Measurements from ENCODE around the gene MXD3. TPM values are rescaled to one million over a fixed set of nuclear protein-coding genes. Genes with fewer than 3 reads are reported as not detected.
"Not testable (repeated sequence)": the region's sequence is repeated elsewhere in the genome, so short reads cannot be mapped to it uniquely, and the experiment has no call there.

Gene MXD3, protein sequence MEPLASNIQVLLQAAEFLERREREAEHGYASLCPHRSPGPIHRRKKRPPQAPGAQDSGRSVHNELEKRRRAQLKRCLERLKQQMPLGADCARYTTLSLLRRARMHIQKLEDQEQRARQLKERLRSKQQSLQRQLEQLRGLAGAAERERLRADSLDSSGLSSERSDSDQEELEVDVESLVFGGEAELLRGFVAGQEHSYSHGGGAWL
- total RNA-seq (1 to 10 TPM; 2.3 to 4.2 (median 2.8) TPM), polyA plus RNA-seq (1 to 10 TPM in 2 of 3 donors, under 1 TPM in 1; 0.80 to 2.1 (median 1.3) TPM)
- long read RNA-seq, donor 1, partial matches to known transcripts, result 1 of 5 reads
- long read RNA-seq, donor 1, other reads (novel, unspliced or antisense), result 2 of 5 reads
- long read RNA-seq, donor 2, partial matches to known transcripts, result 1 of 5 reads
- long read RNA-seq, donor 2, other reads (novel, unspliced or antisense), result 3 of 5 reads

DNA sequence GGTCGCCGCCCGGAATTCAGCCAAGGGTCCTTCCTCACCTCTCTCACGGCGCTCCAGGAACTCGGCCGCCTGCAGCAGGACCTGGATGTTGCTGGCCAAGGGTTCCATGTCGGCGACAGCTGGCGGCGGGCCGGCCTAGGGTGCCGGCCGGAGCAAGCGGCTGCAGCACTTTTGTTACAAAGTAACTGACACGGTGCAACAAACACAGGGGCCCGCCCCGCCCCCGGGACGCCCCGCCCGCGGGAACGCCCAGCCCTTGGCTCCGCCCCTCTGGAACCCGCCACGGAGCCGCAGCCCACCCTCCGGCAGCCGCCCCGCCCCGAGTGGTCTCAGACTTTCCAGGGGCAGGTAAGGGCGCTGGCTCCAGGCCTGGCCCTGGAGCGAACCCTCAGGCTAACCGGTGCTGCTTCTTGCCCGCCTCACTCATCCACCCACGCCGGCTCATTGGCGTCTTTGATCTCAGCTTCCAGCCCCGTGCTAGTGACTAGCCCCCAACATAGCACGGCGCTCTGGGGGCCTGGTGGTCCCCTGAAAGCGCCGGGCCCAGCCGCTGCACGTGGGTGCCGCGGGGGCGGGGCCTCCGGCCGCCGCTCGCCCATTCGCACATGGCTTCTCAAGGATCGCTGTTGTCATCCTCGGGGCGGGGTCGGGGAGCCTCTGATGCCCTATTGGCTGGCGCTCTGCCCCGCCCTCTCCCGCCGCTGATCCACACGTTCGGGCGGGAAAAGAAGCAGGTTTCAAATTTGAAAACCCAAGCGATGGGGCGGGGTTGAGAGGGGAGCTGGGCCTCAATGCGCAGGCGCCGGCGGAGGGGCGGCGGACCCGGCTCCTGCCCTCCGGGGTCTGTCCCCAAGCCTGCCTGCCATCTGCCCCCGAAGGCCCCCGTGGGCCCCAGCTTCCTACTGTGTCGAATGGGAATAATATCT is at the start of gene MXD3:
Gene MXD3 (minus strand): TSS at position 176 of the 926 bp plus-strand sequence. CDS start 68 bp downstream, at position 108.
- H3K4me1 ChIP-seq, result peaks cover 32% of the 10 kb centered on the region
- no peaks in the 10 kb centered on the region for H3K27me3 ChIP-seq (ENCODE audit: insufficient read depth in 3 of 3, low read length in 2 of 3)
- ATAC-seq (peak; percentile 85 to 94 (median 86)), DNase-seq (peak; percentile 98 to 99)
- H3K9me3 ChIP-seq, result no peaks in the 10 kb centered on the region
- H3K4me3 ChIP-seq, result peak within 1 kb of the TSS; percentile 73
- intact Hi-C loops (cut with DNase I), result loop anchor here (5.0 to 10.0 kb wide), 3 partner anchors 40 to 143 kb away; partner anchors contain the start of gene LMAN2 (in 1 of the 2)
- WGBS, 3 donors, result 0 to 1% (median 1%) methylated on average over 57 to 78 of the region's 78 CpGs
- H3K27ac ChIP-seq, result peak within 1 kb of the TSS; percentile 83
- peaks cover 0 to 11% of the 10 kb centered on the region in 2 donors for H3K36me3 ChIP-seq (ENCODE audit: insufficient read depth in 1 of 2, low read depth in 1 of 2)
- TF ChIP-seq, protein P1, sequence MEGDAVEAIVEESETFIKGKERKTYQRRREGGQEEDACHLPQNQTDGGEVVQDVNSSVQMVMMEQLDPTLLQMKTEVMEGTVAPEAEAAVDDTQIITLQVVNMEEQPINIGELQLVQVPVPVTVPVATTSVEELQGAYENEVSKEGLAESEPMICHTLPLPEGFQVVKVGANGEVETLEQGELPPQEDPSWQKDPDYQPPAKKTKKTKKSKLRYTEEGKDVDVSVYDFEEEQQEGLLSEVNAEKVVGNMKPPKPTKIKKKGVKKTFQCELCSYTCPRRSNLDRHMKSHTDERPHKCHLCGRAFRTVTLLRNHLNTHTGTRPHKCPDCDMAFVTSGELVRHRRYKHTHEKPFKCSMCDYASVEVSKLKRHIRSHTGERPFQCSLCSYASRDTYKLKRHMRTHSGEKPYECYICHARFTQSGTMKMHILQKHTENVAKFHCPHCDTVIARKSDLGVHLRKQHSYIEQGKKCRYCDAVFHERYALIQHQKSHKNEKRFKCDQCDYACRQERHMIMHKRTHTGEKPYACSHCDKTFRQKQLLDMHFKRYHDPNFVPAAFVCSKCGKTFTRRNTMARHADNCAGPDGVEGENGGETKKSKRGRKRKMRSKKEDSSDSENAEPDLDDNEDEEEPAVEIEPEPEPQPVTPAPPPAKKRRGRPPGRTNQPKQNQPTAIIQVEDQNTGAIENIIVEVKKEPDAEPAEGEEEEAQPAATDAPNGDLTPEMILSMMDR (IDR thresholded peaks at IDR 0.05), result no peak

DNA sequence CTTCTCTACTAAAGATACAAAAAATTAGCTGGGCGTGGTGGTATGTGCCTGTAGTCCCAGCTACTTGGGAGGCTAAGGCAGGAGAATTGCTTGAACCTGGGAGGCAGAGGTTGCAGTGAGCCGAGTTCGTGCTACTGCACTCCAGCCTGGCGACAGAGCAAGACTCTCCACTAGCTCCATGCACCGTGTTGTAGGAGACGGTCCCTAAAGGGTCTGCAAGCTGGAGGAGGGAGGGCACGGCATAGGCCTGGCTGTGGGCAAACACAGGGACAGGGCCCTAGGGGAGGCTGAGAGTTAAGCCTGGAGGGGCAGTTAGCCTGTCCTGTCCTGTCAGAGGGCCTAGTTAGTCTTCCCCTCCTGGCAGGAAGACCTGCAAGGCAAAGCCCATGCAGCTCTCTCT is 49.0 kb upstream of the MXD3 start:
- H3K27ac ChIP-seq; intact Hi-C loops (cut with DNase I); H3K4me3 ChIP-seq; ATAC-seq; H3K36me3 ChIP-seq (ENCODE audit: insufficient read depth in 1 of 2, low read depth in 1 of 2); H3K27me3 ChIP-seq (ENCODE audit: insufficient read depth in 3 of 3, low read length in 2 of 3); H3K9me3 ChIP-seq: not testable (repeated sequence)
- peaks cover 22% of the 10 kb centered on the region for H3K4me1 ChIP-seq
- WGBS, 3 donors, result 84 to 92% (median 90%) methylated on average over 7 of the region's 7 CpGs
- DNase-seq, result peak in 1 of 2 donors; percentile 35

DNA sequence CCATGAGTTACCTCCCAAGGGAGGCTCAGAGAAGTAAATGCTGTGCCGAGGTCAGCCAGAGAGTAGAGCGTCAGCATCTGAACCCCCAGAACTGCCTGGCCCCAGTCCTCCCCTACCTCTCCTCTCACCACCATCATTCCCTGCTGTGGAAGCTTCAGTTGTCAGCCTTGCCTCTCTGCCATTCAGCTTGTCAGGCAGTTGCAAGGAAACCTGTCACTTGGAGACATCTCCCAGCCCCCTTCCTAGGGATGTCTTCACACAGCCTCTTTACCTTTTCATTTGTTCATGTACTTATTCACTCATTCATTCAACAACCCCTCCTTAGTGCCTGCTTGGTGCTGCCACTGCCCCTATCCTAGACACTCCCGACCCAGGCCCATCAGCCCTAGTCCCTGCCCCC is 48.2 kb upstream of the MXD3 start:
- no peak overlapping the region for H3K4me3 ChIP-seq
- ATAC-seq, result no peak

DNA sequence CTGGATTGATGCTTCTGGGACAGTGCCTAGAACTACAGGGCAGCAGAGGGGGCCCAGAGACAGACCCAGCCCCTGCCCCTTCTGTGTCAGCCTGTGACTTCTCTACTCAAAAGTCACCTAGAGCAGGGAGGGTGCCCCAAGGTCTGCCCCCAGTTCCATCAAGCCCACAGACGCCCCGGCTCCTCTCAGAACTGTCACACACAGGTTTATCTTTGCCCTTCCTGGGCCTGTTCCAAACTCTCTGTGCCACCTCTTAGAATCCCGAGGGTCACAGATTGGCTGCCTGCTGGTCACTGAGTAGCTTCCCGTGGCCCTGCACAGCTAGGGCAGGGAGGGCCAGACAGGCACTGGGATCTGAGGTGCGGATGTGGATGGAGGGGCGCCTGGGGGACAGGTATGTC is 47.8 kb upstream of the MXD3 start:
- H3K27ac ChIP-seq, result no peak overlapping the region
- intact Hi-C loops (cut with DNase I), result no loop called here

More for the DNA sequence above, 48.2 kb upstream of the MXD3 start:
- Histone ChIP-seq H3K9me3 (no peaks in the 10 kb centered on the region), H3K4me1 (peaks cover 22% of the 10 kb centered on the region), H3K27ac (no peak overlapping the region), H3K36me3 (ENCODE audit: insufficient read depth in 1 of 2, low read depth in 1 of 2) (no peaks in the 10 kb centered on the region), H3K27me3 (ENCODE audit: insufficient read depth in 3 of 3, low read length in 2 of 3) (no peaks in the 10 kb centered on the region)
- TF ChIP-seq, protein P1 (IDR thresholded peaks at IDR 0.05), result no peak
- intact Hi-C loops (cut with DNase I), result no loop called here
- peak in 1 of 2 donors; percentile 6 for DNase-seq
- 69 to 81% (median 75%) methylated on average over 3 of the region's 3 CpGs for WGBS, 3 donors

More for the DNA sequence above, 47.8 kb upstream of the MXD3 start:
- 72 to 74% (median 74%) methylated on average over 6 of the region's 6 CpGs for WGBS, 3 donors
- no peaks in the 10 kb centered on the region for H3K9me3 ChIP-seq
- peaks cover 22% of the 10 kb centered on the region for H3K4me1 ChIP-seq
- DNase-seq, result no peak
- H3K27me3 ChIP-seq (ENCODE audit: insufficient read depth in 3 of 3, low read length in 2 of 3), result no peaks in the 10 kb centered on the region
- no peak overlapping the region for H3K4me3 ChIP-seq
- no peaks in the 10 kb centered on the region for H3K36me3 ChIP-seq (ENCODE audit: insufficient read depth in 1 of 2, low read depth in 1 of 2)
- no peak for ATAC-seq
- TF ChIP-seq, protein P1 (IDR thresholded peaks at IDR 0.05), result no peak

Data from psoas muscle (tissue), 8 donors.